Measurements from ENCODE around the gene DNAH11. TPM values are rescaled to one million over a fixed set of nuclear protein-coding genes. Genes with fewer than 3 reads are reported as not detected.
"Not testable (repeated sequence)": the region's sequence is repeated elsewhere in the genome, so short reads cannot be mapped to it uniquely, and the experiment has no call there.

The DNAH11 gene
- polyA plus RNA-seq, 10 donors = 0.26 to 1.2 (median 0.79) TPM

DNA sequence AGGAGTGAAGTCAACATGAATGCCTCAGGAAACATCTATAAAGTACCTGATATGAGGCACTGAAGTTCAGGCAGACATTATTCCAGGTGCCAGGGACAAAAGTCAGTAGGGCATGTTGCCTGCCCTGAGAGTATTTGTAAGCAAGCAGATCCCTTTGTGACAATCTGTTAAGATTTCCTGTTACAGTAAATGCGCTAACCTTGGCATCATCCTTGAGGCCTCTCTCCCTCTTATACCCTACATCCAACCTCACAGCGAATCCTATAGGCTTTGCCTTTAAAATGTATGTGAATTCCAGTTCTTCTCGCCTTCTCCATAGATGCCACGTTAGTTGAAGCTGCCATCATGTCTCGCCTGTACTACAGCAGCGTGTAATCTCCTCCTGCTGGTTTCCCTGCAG lies 165.3 kb downstream of the DNAH11 start:
- no peak for DNase-seq

DNA sequence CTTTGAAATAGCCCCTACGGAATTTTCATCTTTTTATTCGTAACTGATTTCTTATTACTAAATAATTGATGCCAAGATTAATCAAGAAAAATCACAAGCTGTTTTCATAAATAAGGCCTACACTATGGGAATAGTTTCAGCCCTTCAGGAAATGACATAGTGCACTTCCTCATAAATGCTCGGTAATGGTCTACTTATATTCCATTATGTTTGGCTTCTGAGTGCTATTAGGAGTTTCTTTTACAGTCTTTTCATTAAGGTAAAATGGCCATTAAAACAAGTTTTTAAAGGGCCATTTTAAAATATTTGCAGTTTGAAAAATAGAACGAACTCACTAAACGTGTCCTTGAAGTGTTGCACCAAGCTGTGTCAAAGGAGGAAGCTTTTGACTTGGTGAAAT lies 174.5 kb downstream of the DNAH11 start:
- no peak for DNase-seq

DNA sequence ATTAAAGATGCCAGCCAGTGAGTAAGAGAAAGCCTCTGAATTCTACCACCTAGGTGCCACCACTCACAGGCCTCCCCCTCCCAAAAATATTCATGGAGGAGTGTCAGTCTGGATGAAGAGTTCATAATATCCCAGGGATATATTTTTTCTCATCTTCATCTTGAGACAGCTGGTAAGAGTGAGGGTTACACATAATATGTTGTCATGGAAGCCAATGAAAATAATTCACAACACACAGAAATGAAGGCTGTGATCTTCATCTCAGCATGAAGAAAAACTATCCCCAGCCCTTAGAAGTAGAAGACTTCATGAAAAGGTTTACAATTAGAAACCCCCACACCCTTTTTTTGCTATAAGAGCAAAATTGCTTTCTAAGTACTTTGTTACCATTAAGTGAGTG lies 175.6 kb downstream of the DNAH11 start:
- no peak for DNase-seq

DNA sequence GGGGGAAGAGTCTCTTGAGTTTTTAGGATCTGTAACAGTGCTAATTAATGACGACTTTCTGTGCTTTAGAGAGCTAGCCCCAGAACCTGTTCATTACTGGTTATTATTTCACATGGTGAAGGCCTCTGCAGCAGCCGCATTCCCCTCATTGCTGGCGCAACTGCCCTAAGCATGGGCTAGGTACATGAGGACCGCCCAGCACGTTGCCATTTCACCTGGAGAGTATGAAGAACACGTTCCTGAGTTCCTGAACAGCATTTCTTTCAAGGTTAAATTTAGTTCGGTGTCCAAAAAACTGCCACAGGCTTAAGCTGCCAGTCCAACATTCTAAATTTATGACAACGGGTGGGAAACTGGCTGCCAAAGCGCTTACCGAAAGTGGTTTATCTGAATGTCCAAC lies 177.0 kb downstream of the DNAH11 start:
- DNase-seq = no peak

DNA sequence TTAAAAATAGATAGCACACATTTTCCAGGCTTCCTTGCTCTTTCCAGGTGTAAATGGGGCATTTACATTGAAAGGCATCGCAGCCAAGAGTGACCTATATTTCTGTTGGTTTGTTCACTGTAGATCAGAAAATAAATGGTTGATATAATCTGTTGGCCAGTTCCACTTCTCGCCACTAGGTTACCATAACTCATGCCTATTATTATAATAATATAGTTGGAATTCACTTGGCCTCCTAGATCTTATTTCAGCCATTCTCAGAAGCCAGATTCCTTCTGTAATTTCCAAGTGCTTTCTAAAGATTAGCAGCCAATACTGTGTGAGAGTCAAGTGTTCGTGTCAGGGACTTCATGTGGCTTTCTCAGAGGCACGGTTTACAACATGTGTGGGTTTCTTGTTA lies 179.5 kb downstream of the DNAH11 start:
- DNase-seq = no peak

DNA sequence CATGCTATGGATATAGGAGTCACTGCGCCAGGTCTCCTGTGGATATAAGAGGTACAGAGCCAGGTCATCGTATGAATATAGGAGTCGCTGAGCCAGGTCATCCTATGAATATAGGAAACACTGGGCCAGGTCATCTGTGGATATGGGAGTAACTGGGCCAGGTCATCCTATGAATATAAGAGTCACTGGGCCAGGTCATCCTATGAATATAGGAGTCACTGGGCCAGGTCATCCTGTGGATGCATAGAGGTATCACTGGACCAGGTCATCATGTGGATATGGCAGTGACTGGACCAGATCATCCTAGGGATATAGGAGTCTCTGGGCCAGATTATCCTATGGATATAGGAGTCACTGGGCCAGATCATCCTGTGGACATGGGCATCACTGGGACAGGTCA lies 181.7 kb downstream of the DNAH11 start:
- DNase-seq = no peak

DNA sequence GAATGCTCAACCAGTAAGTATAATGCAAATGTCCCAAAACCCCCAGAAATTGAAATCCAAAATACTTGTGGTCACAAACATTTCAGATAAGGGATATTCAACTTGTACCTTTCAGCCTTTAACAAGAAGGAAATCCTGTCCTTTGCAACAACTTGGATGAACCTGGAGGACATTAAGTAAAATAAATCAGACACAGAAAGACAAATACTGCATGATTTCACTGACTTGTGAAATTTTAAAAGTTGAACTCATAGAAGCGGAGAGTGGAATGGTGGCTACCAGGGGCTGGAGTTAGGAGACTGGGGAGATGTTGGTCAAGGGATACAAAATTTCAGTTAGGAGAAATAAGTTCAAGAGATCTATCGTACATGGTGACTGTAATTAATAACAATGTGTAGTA lies 187.6 kb downstream of the DNAH11 start:
- no peak for DNase-seq

DNA sequence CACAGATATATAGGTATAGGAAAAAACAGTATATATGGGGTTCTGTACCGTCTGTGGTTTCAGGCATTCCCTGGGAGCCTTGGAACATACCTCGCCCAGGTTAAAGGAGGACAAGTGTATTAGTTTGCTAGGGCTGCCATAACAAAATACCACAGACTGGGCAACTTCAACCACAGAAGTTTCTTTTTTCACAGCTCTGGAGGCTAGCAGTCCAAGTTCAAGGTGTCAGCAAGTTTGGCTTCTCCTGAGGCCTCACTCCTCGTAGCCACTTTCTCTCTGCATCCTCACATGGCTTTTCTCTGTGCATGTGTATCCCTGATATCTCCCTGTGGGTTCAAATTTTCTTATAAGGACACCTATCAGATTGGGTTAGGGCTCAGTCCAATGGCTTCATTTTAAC lies 189.1 kb downstream of the DNAH11 start:
- no peak for DNase-seq

DNA sequence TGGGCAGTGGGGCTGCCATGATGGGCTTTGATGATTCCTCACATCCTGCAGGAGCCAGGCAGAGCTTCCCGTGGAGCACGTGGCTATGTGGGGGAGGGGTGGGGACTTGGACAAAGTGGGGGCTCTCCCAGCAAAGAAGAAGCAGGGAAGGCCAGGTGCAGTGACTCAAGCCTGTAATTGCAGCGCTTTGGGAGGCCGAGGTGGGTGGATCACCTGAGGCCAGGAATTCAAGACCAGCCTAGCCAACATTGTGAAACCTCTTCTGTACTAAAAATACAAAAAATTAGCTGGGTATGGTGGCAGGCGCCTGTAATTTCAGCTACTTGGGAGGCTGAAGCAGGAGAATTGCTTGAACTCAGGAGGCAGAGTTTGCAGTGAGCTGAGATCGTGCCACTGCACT lies 190.1 kb downstream of the DNAH11 start:
- DNase-seq = not testable (repeated sequence)

DNA sequence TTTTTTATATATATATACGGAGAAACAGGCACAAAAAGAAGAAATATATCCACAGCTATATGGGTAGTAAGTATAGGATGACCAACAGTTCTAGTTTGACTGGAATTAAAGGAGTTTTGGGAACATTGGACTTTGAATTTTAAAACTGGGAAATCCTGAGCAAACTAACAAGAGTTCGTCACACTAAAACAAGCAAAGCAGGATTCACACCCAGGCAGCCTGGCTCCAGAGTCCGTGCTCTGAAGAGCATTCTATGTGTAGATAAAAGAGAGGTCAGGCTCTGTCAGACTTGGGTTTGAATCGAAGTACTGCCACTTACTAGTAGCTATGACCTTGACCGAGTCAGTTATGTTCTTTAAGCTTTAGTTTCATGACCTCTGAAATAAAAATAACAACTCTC lies 191.0 kb downstream of the DNAH11 start:
- no peak for DNase-seq

DNA sequence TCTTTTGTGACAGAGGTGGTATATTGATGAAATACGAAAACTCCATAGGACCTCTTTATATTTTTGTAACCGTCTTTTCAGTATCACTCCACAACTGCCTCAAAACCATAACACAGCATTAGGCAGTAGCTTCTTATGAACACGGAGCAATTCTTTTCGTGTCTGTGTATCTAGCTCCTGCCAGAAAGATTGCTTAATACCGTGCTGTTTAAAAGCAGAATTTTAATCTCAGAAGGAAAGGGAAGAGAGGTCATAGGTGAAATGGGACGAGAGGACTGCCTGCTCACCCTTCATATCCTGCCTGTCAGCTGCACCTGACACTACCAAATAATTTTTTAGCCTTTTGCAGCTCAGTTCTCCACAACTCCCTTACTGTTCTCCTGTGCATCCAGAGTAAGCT lies 200.7 kb downstream of the DNAH11 start:
- DNase-seq = no peak

DNA sequence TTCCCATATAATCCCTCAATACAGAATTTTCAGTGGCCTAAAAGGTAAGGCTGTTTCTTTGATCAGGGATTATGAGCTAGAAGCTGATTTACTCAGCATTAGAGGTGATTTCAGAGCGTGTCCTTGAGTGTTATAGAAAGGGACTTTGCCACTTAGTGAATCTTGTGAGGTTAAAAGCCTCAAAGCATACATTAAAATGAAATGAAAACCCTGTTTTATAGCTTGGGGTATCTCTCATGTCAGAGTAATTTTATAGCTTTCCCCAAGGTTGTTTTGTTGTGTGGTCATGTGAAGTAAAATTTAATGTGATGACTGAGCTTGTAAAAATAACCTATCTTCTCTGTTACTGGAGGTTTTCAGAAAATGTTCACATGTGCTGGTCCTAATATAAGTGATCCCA lies 204.1 kb downstream of the DNAH11 start:
- DNase-seq = no peak

DNA sequence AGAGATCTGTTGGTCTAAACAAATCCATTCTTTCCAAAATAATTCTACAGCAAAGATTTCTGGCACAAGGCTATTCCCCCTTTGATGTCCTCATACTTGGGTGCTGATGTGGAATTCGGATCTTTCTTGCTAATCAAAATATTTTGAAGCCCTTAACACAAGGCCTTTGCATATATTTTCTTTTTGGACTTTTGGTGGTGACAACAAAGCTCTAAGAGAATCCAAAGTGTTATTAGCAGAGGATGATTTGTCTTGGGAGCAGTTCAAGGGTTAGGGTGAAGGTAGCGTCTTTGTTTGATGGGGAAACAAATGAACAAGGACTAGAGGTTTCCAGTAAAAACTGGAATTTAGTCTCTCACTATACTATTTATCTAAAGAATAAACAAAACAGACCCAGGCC lies 205.0 kb downstream of the DNAH11 start:
- DNase-seq = no peak

DNA sequence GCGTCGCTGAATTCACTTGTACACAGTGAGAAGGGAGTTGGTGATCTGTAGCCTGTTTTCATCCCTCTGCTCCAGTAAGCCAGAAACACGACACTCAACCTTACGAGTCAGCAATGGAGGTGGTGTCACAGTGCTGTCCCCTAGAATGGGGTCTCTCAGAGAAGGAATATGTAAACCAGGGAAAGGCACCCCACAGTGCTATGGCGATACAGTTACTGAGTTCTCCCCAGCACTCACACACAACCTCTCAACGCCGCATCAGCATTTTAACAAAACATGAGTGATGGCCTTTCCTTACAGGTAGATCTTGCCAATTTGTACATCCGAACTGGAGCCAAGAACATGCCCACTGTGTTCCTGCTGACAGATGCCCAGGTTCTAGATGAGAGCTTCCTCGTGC lies 206.5 kb downstream of the DNAH11 start:
- no peak for DNase-seq

DNA sequence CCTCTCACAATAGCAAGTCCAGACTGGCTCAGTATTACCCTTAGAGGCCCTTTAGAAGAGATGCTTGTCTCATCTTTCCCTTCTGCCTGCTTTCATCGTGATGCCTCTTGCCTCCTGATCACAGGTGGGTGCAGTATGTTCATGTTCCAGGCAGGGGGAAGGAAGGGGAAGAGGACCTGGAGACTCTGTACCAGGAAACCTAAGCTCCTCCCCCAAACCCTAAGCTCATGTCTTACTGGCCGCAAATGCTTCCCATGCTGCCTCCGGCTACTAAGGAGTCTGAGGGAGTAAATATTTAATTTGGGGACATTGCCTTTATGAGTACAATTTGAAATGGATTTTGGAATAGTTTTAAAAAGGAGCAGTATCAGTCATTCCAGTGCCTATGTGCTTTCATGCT lies 210.2 kb downstream of the DNAH11 start:
- DNase-seq = no peak

DNA sequence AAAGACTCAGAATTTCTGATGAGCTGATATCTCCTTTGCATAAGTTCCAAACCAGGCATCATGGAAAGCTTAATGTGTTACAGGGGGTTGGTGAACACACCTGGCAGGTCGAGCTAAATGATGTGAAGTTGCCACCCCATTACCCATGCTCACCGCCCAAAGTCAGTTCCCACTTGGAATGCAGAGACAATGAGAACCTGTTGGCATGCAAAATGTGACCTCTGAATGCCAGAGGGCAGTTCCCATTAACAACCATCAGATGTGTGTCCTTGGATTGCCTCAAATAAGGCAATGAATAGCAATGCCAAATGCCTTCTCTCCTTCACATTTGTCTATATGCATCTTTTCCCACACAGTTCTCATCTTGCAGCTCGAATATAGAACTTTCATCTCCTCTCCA lies 212.1 kb downstream of the DNAH11 start:
- no peak for DNase-seq

DNA sequence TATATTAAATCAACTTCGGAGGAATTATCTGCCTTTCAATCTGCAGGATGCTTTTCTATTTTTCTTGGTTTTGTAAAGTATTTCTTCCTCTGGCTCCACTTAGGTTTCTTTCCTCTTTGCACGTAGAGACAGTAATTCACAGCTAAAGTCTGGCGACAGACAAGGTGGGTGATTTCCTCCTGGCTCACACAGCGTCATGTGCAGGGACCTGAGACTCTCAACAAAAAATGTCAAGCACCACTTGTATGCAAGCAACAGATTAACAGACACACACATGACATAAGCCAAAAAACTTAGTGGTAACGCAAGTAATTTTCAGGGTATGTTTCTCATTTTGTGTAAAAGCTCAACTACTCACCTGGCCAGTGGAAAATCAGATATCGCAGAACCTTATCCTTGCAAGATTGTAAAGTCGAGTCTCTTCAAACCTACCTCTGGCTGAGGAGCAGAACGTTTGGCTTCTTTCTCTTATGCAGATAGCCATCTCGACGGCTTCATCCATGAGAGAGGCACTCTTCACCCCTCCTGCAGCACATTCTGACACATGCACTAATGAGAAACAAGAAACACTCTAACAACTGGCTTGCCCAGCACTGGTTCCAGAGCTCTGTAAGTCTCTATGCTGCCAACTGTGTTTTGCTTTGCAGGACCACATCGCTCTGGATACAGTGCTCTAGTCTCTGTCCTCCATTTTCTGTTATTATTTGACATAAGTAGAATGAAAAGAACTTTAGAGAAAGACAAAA lies 214.9 kb downstream of the DNAH11 start:
- no peak for DNase-seq

DNA sequence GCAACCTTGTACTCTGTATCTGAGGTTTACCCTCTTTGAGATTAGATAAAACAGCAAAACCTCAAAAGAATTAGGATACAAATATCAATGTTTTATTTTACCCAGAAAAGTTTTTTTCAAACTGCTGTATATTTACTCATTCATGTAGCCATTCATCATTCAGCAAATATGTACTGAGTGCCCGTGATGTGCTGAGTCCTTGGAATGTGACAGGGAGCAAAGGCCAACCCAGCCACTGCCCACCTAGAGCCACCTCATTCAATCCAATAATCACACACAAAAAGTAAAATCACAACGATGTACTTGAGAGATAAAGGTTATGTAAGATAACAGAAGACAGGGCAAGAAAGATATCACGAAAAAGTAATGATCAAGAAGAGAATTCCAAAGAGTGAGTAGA lies 215.4 kb downstream of the DNAH11 start:
- DNase-seq = no peak

DNA sequence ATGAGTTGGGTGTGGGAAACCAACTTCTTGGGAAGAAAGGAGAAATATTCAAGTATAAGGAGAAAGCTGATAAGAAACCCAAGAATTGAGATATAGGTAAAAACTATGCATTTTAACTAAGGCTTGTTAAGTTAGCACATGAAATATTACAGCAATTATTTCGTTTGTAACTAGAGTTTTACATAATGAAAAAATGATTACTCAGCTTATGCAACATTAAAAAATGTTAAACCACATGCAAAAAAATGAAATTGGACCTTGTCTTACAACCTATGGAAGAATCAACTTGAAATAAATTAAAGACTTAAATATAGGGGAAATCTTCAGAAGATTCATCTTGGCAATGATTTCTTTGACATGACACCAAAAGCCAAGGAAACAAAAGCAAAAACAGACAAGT lies 219.6 kb downstream of the DNAH11 start:
- DNase-seq = no peak

DNA sequence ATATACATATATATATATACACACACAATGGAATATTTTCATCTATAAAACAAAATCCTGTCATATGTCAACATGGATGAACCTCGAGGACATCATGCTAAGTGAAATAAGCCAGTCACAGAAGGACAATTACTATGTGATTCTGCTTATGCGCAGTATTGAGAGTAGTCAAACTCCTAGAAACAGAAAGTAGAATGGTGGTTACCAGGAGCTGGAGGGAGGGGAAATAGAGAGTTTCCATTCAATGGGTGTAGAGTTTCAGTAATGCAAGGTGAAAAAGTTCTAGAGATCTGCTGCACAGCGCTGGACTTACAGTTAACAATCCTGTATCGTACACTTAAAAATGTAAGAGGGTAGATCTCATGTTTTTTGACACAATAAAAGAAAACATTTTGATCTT lies 221.0 kb downstream of the DNAH11 start:
- DNase-seq = no peak

DNA sequence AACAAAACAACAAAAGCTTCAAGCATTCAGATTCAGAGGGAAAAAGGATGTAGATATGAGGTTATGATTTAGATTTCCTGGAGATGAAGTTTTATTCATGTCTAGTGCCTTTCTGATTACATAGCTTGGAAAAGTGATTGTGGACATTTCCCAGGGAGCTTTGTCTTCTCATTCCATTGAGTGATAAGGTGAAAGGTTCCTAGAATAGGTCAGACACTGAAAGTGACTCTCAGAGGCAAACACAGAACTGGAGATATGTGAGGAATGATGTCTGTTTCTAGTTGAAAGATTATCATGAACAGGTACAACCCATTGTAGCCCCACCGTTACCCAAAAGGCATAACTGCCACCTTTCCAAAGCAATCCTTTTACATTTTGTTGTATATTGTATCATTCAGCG lies 223.4 kb downstream of the DNAH11 start:
- DNase-seq = no peak

DNA sequence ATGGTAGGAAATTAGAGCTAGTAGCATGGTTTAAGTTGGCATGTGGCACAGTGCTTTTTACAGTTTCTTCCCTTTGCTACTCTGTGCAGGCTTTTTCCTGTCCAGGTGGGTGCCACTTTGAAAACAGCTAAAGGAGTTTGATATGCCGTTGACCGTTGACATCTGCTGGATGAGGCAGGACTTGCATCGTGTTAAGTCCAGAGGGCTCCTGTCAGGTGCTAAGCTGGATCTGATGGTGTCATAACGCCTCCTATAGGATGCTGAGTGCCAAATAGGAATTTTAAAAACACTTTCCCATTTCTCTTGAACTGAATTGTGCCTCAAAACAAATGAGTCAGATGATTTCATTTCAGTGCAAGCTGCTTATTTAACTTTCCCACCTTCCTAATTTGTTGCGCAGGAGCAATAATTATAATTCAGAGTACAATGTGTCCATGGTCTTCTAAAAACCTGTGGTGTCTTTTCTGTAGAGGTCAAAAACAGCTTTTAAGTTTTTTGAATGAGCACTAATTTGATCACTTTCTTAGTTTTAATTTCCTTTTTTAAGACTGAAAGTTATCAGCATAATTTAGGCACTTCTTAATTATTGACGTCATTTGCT lies 224.6 kb downstream of the DNAH11 start:
- peak in 2 of 3 donors; percentile 7 to 28 for DNase-seq

DNA sequence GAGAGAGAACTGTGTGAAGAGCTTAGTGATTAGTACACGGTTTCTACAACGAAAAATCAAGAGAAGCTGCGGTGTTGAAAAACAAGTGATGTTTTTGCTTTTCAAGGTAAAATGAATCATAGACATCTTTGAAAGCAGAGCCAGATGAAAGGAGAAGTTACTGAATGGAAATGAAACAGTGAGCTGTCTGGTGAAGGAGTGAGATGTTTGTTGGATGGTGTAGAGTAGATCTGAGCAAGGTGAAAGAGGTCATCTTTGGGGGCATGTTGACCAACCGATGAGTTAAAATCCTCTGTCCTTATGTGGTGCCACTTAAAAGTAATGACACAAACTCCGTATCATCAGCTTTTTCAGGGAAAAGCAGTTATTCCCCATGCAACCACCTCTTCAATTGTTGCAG lies 225.4 kb downstream of the DNAH11 start:
- no peak for DNase-seq

DNA sequence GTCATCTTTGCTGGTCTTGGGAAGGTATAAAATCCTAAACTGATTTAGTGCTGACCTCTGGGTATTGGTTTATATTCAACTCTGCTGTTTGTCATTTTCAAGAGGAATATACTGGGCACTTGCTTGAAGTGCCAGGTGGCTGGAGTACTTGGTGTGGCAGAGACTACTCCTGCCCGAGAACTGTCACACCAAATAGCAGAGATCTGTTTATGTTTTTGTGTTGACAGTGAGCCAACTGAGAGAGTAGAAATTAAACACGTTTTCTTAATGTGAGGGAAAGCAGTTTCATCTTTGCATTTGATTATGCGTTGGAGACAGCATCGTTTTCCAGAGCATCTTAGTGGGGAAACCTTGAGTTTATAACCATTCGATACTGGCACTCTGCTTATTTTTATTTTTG lies 228.4 kb downstream of the DNAH11 start:
- DNase-seq = no peak

All from muscle of back (tissue), 11 donors.